ENCODE data around the gene VAX1.
"Not testable (repeated sequence)": the region's sequence is repeated elsewhere in the genome, so short reads cannot be mapped to it uniquely, and the experiment has no call there.

Gene VAX1

GRCh38 chr10:117134306-117135025 lies 3.6 kb downstream of the VAX1 start:
- no peak for DNase-seq

GRCh38 chr10:117134056-117134305 lies 4.1 kb downstream of the VAX1 start:
- no peak for DNase-seq

GRCh38 chr10:117133273-117134055 lies 4.6 kb downstream of the VAX1 start:
- DNase-seq = no peak

- DNase-seq = no peak
Observed at GRCh38 chr10:117132751-117133231, 5.3 kb downstream of the VAX1 start.

- no peak for DNase-seq
Observed at GRCh38 chr10:117131376-117132327, 6.4 kb downstream of the VAX1 start.

GRCh38 chr10:117130862-117131375 lies 7.2 kb downstream of the VAX1 start:
- DNase-seq = no peak

- DNase-seq = no peak
Observed at GRCh38 chr10:117130346-117130745, 7.7 kb downstream of the VAX1 start.

- not testable (repeated sequence) for DNase-seq
Observed at GRCh38 chr10:117126645-117127044, 11.4 kb downstream of the VAX1 start.

GRCh38 chr10:117126034-117126433 lies 12.0 kb downstream of the VAX1 start:
- no peak for DNase-seq

GRCh38 chr10:117112220-117112619 lies 25.9 kb downstream of the VAX1 start:
- DNase-seq = no peak

GRCh38 chr10:117107238-117107637 lies 30.8 kb downstream of the VAX1 start:
- no peak for DNase-seq

GRCh38 chr10:117096599-117097201 lies 41.4 kb downstream of the VAX1 start:
- DNase-seq = no peak

- DNase-seq = no peak
Observed at GRCh38 chr10:117094856-117095255, 43.2 kb downstream of the VAX1 start.

- no peak for DNase-seq
Observed at GRCh38 chr10:117092386-117092785, 45.7 kb downstream of the VAX1 start.

- no peak for DNase-seq
Observed at GRCh38 chr10:117090834-117091233, 47.2 kb downstream of the VAX1 start.

GRCh38 chr10:117087521-117087920 lies 50.5 kb downstream of the VAX1 start:
- no peak for DNase-seq

GRCh38 chr10:117086546-117086945 lies 51.5 kb downstream of the VAX1 start:
- DNase-seq = no peak

GRCh38 chr10:117084421-117085246 lies 53.4 kb downstream of the VAX1 start:
- DNase-seq = not testable (repeated sequence)
